Retinal pigment epithelial cell (primary cell): ENCODE data around the gene CDKN2B-AS1.

Source experiments
- DNase-seq: peaks from one replicate; pipeline ENCODE4 v3.0.0-alpha.2; 2010; ENCODE audit warnings: low read depth
- H3K4me3 ChIP-seq: 2 replicates; pipeline ENCODE4 v1.5.1; 2011; ENCODE audit warnings: mild to moderate bottlenecking, low read length, control low read depth, moderate library complexity
- TF ChIP-seq, protein P1 (sequence below): conservative IDR thresholded peaks from 2 replicates; pipeline ENCODE4 v1.5.1; 2011; ENCODE audit warnings: low read depth, low read length, control low read depth, inconsistent platforms

Gene CDKN2B-AS1

DNA sequence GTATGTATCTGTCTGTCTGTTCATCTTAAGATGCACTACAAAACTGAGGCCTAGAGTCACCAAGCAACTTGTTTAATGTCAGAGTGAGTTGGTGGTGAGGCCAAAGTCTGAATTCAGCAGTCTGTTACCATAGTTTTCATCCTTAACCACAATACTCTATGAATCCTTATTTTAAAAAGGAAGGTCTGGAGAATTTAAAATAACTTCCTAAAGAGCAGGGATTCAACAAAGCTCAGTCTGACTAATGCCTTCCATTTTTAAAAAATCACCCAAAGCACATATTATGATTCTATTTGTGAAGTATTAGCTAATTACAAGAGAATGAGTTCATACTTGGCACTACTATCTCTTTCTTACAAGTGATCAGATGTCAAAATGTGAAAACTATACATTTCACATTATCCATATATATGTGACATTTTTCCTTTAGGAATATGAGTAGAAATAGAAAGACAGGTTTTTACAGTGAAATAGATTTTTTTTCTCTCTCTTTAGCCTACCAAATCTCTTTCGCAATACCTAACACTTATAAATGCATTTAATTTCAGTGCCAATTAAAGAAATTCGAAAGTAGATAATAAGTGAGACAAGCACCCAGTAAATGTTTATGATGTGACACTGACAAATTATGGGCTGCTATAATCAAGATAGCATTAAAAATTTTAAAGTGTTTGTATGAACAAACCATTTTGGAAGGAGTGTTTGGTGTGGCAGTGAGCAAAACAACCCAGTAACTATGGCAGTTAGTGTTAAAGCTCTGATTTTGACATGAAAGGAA lies 116.8 kb downstream of the CDKN2B-AS1 start:
- H3K4me3 ChIP-seq: no peak overlapping the region
- no peak for DNase-seq
- TF ChIP-seq, protein P1, sequence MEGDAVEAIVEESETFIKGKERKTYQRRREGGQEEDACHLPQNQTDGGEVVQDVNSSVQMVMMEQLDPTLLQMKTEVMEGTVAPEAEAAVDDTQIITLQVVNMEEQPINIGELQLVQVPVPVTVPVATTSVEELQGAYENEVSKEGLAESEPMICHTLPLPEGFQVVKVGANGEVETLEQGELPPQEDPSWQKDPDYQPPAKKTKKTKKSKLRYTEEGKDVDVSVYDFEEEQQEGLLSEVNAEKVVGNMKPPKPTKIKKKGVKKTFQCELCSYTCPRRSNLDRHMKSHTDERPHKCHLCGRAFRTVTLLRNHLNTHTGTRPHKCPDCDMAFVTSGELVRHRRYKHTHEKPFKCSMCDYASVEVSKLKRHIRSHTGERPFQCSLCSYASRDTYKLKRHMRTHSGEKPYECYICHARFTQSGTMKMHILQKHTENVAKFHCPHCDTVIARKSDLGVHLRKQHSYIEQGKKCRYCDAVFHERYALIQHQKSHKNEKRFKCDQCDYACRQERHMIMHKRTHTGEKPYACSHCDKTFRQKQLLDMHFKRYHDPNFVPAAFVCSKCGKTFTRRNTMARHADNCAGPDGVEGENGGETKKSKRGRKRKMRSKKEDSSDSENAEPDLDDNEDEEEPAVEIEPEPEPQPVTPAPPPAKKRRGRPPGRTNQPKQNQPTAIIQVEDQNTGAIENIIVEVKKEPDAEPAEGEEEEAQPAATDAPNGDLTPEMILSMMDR: no peak

DNA sequence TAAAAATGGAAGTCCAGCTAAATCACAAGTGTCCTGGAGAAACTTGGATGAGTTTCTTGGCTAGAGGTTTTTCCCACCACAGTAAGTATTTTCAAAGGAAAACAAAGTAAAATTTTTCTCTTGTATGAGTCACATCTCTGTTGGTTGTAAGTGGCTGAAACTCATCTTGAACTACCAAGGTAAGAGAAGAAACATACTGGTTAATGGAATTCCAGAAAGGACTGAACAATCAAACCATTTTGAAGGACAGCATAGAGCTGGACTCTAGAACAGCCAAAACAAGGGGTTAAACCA lies 117.3 kb downstream of the CDKN2B-AS1 start:
- TF ChIP-seq, protein P1: no peak
- no peak for DNase-seq
- H3K4me3 ChIP-seq: no peak overlapping the region

DNA sequence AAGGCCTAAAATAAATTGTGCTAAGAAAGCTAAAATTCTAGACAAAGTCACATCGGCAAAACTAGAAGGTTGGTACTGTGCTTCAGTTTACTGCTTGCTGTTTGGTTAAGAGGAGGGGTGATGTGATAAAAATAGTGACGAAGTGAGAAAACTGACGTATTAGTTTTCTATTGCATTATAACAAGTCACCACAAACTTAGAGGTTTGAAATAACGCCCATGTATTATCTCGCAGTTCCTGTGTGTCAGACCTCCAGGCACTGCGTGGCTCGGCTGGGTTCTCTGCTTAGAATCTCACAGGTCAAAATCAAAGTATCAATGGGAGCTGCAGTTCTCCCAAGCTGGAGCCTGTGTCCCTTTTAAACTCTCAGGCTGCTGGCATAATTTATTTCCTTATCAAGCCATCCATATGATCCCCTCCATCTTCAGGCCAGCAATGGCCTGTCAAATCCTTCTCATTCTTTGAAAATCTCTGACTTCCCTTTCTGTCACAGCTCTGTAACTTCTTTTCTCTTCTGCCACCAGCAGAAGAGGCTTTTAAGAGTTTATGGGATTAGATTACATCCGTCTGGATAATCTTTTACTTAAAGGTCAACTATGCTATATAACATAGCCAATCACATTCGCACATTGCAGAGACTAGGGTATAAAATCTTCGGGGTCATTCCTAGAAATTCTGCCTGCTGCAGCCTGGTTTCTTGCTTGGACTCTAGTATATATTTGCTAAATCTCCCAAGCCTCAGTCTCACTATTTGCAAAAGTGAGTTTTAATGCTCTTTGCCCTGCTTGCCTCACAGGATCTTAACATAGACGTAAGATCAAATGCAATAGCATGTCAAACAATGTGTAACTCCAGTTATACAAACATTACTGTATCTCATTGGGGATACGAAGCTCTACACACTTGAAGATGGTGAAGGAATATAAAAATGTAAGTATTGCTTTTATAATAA lies 118.6 kb downstream of the CDKN2B-AS1 start:
- no peak overlapping the region for H3K4me3 ChIP-seq
- TF ChIP-seq, protein P1: no peak
- no peak for DNase-seq

DNA sequence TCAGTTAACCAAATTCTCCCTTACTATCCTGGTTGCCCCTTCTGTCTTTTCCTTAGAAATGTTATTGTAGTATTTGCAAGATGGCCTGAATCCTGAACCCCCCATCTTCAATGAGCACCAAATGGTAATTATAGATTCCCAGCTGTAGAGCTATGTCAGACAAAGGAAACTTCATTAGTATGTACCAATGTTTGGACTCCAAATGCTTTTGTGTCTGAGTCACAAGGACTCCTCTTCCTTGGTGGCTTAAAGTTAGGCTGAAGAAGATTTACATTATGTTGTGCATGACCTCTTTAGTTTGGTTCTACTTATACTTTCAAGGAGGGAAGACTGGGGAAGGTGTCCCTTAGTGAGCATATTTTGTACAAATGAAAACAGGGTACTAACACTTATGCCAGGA lies 120.4 kb downstream of the CDKN2B-AS1 start:
- DNase-seq: no peak
- TF ChIP-seq, protein P1: no peak

DNA sequence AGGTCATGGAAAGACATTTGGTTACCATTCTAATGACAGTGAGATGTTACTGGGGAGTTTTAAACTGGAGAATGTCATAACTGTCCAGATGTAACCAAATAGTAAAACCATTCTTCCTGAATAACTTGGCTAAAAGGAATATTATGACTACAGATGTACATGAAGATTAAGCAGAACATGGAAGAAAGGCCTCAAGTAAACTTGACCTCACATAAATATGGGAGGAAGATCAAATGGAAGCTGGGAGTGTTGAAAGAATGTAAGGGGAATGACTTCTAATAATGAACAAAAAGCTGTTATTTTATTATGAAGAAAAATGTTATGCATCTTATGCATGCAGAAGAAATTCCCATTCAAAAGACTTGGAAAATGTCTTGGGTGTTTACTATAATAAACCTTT lies 122.2 kb downstream of the CDKN2B-AS1 start:
- DNase-seq: no peak
- TF ChIP-seq, protein P1: no peak
- no peak overlapping the region for H3K4me3 ChIP-seq

More for the DNA sequence above, 120.4 kb downstream of the CDKN2B-AS1 start:
- H3K4me3 ChIP-seq: no peak overlapping the region

DNA sequence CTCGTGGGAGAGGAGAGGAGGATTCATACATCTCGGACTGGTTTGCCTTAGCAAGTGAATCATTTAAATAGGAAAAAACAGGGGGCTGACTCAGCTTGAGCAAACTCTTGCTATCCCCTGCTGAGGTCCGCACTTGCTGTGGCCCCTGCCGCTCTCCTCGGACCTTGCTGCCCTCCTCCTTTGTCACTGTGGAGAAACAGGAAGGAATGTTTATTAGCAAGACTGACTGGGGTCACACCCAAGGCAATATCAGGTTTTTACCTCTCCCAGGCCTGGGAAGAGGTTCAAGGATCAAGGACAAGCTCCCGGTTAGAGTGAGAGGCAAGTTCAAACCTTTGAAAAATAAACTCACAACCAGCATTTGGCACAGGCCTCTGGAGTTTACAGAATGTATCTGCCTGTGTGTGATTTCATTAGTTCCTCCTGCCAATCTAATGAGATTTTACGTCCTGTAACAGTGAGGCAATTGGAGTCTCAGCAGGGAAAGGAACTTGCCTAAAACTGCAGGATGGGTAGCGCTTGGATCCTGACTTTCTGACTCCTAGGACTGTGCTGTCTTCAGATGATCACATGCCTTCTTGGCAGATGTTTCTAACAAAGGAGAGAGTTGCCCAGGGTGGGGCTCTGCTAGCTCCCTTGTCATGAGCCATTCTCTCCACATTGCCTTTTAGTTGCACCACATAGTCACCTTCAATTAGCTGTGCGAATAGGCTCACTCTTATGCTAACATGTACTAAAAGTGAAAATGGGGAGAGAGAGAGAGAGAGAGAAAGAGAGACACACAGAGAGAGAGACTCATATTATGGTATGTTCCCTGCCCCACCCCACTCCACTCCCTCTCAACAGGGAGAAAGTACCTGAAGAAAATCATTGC lies 123.2 kb downstream of the CDKN2B-AS1 start:
- TF ChIP-seq, protein P1: no peak

More for the DNA sequence above, 123.2 kb downstream of the CDKN2B-AS1 start:
- no peak for DNase-seq
- no peak overlapping the region for H3K4me3 ChIP-seq
